GM21576 (cell line): Measurements from ENCODE around the gene CELA3A.
A peak's percentile ranks its signal among the peaks of the same experiment; 100 is the strongest.

ENCODE experiments used
- ATAC-seq: cut with Tn5 transposase; IDR thresholded peaks from one replicate; pipeline ENCODE4 v1.9.1; 2021; ENCODE audit warnings: mild to moderate bottlenecking, moderate library complexity; ENCODE audit not compliant: unreplicated experiment

The CELA3A gene

DNA sequence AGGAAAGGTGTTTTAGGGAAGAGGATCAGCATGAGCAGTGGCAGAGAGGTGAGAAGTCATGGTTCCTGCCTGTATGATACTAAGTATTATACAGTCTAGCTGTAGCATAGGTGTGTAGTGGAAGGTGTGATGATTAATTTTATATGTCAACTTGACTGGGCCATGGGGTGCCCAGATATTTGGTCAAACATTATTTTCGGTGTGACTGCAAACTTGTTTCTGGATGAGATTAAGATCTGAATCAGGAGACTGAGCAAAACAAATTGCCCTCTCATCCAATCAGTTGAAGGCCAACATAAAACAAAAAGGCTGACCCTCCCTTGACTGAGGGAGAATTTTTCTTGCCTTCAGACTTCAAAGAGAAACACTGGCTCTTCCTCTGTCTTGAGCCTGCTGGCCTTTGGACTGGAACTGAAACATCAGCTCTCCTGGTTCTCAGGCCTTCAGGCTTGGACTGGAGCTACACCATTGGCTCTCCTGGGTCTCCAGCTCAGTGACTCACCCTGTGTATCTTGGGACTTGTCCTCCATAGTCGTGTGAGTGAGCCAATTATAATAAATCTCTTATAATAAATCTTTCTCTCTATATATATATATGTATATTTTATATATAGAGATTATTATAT is 44.3 kb downstream of the CELA3A start:
- no peak for ATAC-seq

DNA sequence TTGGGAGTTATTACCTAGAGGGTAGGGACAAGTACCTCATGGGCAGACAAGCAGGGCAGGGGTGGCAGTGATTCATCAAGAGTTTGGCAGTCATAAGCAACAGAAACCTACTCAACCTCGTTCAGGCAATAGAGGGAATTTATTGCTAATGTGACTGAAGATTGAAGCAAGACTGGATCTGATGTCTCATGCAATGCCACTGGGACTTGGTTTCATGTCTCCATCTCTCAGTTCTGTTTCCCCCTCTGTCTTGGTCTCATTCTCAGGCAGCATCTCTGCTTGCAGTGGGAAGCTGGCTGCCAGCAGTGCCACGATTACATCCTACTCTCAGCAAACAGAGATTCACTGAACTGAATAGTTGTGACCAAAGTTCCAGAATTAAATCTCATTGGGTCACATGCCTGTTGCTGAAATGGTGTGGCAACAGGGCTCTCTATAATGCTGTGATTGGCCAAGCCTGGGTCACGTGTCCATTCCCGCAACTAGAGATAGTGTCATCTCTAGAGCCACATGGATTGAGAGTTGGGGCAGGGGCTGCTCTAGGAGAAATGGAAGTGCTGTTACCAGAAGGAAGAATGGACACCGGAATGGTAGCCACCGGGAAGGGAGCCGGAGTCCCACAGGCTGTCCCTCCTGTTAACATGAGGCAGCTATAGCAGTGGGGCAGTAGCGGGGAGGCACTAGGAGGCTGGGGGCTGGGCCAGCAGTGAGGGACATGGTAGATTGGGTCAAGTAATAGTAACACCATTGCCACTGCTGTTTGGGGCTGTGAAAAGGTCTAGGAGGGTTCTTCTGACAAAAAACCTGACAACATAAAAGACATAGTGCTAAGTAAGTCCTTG is 47.1 kb downstream of the CELA3A start:
- no peak for ATAC-seq

DNA sequence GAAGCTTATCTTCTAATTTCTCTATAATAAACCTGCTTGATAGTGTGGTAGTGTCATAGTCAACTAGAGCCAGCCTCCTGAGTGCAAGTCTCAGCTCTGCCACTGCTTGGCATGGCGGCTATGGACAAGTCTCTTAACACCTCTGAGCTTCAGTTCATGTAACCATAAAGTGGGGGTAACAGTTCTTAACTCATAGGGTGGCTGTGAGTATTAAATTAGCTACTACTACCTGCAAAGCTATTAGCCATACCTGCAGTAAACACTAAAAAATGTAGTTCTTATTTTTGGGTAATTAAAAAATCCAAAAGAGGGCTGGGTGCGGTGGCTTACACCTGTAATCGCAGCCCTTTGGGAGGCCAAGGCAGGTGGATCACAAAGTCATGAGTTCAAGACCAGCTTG is 48.9 kb downstream of the CELA3A start:
- no peak for ATAC-seq

DNA sequence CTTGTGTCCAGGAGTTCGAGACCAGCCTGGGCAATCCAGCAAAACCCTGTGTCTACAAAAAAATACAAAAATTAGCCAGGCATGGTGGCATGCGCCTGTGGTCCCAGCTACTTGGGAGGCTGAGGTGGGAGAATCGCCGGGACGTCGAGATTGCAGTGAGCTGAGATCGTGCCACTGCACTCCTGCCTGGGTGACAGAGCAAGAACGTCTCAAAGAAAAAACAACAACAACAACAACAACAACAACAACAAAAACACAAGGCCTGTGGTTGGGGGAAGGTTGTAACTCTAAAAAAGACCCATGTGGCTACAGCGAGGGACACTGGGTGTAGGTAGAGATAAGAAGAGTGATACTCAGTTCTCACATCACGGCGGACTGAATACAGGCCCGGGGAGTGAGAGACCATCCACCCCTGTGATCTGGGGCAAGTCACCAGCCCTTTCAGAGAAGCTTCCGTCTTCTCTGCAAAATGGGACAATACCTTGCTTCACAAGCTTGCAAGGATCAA is 50.2 kb downstream of the CELA3A start:
- no peak for ATAC-seq

DNA sequence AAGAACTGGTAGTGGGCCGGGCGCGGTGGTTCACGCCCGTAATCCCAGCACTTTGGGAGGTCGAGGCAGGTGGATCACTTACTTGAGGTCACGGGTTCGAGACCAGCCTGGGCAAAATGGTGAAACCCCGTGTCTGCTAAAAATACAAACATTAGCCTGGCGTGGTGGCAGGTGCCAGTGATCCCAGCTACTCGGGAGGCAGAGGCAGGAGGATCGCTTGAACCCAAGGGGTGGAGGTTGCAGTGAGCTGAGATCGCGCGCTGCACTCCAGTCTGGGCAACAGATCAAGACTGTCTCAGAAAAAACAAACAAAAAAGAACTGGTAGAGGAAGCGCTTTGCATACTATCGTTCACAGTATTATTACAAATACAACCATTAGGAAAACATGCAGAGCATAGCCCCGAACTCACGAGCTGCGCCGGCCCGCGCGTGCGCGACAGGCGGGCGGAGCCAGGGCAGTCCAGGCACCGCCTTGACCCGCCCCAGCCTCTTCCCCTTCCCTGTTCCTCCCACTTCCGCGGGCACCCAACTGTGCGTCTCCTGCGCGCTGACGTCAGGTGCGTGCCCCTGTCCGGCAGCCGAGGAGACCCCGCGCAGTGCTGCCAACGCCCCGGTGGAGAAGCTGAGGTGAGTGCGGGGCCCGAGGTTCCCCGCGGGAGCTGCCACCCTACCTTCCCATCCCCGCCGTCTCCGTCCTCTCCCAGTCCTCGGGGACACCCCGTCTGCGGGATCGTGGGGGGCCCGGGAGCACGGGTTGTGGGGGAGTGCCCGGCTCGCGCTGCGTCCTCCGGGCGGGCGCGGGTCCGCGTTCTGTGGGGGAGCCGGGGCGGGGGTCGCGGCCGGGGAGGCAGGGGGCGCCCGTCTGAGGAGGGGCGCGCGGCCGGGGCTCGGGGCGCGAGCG is 50.9 kb downstream of the CELA3A start, which contains the start of gene CDC42:
Gene CDC42 (plus strand): TSS at position 595 of the 902 bp plus-strand sequence. CDS start 25,770 bp downstream, outside the sequence.
- peak; percentile 71 for ATAC-seq

DNA sequence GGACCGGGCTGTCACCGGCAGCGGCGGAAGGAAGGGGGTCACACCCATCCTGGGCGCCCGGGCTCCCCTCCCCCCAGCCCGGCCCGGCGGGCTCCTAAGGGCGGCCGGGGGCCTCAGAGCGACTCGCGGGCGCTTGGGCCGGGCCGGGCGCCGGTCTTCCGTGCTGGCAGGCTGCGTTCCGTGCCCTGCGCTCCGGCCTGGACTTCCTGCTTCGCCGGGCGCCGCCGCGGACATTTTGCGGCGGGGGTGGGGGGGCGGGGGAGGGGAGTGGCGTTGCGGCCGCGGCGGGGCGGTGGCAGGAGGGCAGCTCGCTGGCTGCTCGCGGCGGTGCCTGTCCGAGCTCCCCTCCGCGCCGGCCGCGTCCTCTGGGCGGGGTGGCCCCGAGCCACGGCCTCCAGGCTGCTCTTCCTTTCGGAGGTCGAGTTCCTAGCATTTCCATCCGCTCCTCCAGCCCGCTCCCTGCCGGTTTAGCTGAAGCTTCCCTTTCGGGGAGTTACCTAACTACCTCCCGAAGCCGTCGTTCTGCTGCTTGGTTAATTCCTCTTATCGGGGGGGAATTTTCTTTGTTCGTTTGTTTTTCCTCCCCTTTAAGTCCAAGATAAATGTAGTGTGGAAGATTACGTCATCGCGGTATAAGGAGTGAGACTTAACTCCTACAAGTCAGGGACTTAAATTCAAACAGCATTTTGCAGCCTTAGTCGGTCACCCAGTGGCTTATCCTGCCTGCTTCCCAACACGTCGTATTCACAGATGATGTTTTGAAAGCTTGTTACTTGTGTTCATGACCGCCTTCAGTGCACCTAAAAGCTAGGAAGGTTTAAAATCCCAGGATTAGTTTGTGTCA is 51.8 kb downstream of the CELA3A start:
- ATAC-seq, result peak; percentile 31

DNA sequence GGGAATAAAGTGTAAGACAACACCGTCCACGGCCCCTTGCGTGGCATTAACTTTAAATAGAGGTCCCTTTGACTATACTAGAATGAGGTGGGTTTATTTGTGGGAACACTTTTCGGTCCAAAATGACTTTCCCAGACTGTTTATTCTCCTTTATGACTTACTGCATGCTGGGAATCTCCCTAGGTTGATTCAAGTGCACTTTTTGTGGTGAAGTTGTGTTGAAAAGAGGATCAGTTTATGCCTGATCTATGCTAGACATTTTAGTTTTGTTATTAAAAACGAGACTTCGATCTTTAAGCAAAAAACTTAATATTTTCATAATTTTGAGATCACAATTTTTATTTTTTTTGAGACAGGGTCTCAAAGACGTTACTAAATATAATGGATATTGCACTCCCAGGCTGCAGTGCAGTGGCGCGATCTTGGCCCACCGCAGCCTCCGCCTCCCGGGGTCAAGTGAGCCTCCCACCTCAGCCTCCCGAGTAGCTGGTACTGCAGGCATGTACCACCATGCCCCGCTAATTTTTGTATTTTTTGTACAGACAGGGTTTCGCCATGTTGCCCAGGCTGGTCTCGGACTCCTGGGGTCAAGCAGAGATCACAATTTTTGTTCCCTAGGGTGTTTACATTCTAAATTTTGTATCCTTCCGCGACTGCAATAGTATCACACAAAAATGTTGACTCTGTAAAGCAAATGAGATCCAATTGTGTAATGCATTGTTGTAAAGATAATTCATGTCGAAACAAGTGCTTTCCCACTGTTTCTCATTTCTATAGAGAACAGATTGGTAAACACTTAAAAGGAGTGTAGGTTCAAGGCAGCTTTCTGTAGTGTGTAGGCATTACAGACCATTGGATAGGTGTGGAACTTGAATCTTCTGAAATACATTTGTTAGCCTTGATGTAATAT is 52.7 kb downstream of the CELA3A start:
- ATAC-seq, result no peak

DNA sequence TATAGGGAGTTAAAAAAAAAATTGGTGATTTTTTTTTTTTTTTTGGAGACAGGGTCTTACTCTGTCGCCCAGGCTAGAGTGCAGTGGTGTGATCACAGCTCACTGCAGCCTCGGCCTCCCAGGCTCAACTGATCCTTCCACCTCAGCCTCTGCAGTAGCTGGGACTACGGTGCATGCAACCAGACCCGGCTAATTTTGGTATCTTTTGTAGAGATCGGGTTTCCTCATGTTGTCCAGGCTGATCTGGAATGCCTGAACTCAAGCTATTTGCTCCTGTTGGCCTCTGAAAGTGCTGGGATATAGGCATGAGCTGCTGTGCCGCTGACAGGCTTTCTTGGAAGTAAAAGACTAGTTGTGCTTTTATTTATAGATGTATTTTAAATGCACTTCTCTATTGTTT is 54.0 kb downstream of the CELA3A start:
- no peak for ATAC-seq

DNA sequence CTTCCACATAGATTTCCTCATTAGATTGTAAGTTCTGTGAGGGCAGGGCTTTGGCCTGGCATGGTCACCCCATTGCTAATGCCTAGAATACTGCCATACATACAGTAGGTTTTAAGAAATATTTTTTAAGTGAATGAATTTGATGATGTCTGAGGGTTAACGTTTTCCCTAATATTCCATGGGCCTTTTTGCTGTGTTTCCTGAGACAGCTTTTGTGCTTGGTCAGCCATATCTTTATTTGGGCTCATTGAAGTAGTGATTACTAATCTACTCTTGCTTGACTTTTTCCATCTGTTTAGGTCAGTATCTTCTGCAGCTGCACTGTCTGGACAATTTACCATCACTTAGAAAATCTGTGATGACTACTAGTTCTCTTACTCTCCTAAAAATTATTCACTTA is 54.6 kb downstream of the CELA3A start:
- no peak for ATAC-seq

DNA sequence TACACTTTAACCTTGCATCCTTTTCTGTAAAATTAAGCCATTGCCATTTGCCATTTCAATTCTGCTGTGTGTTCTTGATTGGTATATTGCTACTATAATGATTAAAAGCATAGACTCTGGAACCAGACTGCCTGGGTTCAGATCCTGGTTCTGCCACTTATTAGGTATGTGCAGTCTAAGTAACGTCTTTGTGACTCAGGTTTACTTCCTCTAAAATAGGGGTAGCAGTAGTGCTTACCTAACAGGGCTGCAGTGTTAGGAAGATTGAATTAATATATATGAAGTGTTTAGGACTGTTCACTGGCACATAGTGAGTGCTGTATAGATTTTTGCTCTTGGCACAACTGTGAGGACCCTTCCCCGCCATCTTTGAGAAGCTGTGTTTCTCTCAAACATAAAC is 55.5 kb downstream of the CELA3A start:
- no peak for ATAC-seq

DNA sequence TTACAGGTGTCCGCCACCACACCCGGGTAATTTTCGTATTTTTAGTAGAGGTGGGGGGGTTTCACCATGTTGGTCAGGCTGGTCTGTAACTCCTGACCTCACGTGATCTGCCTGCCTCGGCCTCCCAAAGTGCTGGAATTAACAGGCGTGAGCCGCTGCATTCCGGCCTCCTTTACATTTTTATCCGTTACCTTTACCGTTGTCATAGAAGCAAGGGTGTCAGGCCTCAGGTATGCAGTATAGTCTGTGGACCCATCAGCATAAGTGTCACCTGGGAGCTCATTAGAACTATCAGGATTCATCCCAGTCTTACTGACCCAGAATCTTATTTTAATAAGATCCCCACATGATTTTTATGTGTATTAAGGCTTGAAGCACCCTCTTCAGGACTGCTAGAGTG is 56.4 kb downstream of the CELA3A start:
- ATAC-seq, result no peak
